ENCODE data around the gene RPL15.
"Not testable (repeated sequence)": the region's sequence is repeated elsewhere in the genome, so short reads cannot be mapped to it uniquely, and the experiment has no call there.

The RPL15 gene

DNA sequence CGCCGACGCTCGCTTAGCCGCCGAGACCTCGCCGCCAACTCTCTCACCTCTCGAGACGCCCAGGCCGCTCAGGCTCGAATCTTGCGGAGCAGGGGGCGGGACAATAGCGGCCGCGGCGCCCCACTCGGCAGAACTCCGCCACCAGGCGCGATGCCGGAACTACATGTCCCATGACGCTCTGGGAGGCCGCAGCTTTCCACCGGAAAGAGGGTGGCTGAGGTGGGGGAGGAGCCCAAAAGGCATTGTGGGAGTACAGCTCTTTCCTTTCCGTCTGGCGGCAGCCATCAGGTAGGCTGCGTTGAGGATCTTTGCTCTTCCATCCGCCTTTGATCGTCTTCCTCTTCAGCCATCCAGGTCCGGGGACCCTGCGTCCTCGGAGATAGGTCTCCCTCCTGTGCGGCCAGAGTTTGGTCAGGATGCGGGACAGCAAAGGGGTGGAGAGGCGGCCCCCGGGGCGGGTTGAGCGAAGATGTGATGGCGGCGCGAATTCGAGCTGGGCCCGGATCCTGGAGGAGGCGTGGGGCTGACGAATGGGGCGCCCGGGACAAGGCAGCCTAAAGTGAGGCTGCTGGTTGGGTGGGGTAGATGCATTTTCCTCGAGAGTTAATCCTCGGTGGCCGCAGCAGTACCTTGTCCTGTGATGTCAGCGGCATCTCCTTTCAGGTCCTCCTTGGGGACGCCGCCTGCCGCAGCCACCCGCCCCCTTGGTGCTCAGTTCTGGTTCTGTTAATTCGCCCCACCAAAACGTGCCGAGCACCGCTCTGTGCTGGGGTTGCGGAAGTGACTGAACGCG is at the start of gene RPL15, which contains the start of gene NKIRAS1:
RPL15 (plus strand) TSS at position 247 of the 793 bp plus-strand sequence. CDS start 728 bp downstream, outside the sequence.
NKIRAS1 (minus strand) TSS at position 105 of the 793 bp plus-strand sequence. CDS start 6,086 bp downstream, outside the sequence.
- DNase-seq: peak; percentile 94

DNA sequence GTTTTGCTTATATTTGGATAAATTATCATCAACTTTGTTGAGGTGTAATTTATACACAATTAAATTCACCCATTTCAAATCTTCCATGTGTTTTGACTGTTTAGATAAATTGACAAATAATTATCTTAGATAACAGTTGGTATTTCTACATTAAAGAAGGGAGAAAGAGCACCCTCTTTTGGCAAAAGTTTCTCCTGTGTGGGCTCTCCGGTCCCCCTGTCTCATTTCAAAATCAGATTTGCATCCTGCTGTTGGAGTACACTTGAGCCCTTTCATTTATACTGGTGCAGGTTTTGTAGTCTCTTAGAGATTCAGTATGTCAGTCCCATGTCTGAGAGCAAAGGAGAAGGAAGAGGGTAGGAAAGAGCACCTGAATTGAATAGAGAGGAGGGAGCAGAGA is 49.5 kb upstream of the RPL15 start:
- DNase-seq: no peak

DNA sequence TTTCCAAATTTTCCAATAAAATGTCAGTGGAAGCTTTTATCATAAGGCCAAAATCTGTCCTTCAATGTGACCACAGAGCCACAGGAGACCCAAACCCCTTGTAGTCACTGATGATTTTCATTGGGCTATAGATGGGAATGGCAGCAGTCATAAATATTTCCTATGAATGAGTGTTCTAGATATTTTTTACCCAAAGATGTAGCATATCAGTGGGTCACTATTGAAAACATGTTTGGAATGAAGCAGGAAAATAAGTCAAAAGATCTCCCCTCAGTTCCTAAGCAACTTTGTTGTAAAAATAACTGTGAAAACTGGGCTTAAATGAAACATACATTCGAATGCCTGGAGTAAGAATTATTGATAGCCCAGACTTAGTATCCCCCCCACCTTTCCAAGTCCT is 49.1 kb upstream of the RPL15 start:
- DNase-seq: no peak

DNA sequence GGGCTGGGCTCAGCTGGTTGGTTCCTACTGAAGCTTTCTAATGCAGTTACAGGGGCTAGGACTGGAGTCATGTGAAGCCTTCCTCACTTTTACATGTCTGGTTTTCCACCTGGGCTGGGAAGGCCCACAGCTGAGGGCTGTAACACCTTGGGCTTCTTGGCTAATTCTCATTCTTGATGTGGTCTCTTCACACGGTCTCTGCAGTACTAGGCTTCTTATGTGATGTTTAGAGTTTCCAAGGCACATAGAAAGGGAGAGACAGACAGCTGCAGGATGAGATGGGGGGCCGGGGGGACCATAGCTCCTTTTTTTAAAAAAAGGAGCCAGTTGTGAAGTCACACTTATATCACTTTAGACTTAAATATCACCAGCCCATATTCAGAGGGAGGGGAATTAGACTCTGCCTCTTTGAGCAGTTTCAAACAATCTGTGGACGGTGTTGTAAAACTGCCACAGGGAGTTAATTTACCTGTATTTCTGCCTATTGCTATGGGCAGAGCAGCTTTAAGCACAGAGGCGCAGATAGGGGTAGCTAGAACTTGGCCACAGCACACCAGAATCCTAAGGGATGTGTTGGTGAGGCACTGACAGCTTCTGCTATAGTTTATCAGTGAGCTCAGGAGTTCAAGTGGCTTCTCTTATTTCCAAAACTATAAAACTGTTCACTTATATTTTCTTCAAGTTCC is 46.8 kb upstream of the RPL15 start:
- no peak for DNase-seq

DNA sequence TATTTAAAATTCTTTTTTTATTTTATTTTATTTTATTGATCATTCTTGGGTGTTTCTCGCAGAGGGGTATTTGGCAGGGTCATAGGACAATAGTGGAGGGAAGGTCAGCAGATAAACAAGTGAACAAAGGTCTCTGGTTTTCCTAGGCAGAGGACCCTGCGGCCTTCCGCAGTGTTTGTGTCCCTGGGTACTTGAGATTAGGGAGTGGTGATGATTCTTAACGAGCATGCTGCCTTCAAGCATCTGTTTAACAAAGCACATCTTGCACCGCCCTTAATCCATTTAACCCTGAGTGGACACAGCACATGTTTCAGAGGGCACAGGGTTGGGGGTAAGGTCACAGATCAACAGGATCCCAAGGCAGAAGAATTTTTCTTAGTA is 46.3 kb upstream of the RPL15 start:
- DNase-seq: not testable (repeated sequence)

DNA sequence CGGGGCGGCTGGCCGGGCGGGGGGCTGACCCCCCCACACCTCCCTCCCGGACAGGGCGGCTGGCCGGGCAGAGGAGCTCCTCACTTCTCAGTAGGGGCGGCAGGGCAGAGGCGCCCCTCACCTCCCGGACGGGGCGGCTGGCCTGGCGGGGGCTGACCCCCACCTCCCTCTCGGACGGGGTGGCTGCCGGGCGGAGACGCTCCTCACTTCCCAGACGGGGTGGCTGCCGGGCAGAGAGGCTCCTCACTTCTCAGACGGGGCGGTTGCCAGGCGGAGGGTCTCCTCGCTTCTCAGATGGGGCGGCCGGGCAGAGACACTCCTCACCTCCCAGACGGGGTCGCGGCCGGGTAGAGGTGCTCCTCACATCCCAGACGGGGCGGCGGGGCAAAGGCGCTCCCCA is 45.6 kb upstream of the RPL15 start:
- not testable (repeated sequence) for DNase-seq

DNA sequence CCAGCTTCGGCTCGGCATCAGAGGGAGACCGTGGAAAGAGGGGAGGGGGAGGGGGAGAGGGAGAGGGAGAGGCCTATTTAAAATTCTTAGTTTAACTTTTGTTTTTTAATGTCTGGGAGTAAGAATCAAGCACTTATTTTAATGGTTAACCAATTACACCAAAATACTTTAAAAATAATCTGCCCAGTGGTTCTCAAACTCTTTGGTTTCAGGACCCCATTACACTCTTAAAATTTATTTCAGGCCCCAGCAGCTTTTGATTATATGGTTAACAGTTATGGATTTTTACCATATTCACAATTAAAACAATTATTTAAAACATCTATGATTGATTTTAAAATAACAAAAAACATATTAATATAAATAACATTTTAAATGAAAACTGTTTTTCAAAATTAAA is 44.6 kb upstream of the RPL15 start:
- DNase-seq: no peak

DNA sequence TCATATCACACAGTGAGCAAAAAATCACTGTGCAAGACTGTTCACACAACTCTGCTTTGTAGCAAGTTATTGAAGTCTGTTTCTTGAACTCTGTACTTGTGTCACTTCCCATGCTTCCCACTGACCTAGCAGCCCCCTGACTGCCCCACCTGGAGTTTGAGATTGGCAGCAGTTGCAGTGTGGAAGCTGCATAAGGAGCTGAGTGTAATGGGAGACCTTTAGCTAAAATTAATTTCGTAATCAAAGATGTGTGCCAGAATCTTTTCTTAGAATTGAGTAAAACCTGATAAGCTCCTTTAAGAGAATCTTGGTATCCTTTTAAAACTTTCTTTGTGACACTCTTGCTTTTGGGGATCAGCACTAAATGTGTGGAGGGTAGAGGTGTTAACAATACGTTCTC is 43.0 kb upstream of the RPL15 start:
- DNase-seq: peak; percentile 34

DNA sequence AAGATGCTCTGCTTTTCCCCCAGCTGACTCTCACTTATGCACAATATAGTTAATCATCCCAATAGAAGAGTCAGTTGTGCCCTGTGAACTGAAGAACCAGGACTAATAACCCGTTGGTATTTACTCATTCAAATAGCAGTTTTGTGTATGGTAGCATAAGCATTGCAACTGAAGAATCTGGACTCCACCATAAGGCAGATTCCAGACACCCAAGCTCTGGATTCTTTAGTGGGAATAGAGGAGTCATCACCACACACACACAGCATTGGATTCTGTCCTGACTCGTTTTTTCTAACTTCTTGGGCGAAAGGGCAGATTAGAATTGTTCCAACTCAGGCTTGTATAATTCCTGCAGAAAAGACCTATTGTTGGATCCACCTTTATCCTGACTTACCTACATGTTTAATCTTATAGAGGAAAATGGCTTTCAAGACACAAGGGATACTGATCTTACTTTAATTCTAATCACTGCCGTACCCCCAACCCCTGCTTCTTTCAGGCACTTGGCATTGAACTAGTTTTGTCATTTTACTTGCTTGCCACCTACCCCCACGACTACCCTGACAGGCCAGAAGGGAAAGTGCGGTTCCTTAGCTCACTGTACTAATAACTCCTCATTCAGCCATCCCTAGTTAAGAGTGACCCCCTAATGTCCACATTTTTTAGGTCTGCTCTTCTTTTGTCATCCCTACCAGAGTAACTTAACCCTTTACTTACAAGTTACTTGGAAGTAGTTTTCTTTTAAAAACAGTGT is 42.4 kb upstream of the RPL15 start:
- DNase-seq: peak; percentile 35

DNA sequence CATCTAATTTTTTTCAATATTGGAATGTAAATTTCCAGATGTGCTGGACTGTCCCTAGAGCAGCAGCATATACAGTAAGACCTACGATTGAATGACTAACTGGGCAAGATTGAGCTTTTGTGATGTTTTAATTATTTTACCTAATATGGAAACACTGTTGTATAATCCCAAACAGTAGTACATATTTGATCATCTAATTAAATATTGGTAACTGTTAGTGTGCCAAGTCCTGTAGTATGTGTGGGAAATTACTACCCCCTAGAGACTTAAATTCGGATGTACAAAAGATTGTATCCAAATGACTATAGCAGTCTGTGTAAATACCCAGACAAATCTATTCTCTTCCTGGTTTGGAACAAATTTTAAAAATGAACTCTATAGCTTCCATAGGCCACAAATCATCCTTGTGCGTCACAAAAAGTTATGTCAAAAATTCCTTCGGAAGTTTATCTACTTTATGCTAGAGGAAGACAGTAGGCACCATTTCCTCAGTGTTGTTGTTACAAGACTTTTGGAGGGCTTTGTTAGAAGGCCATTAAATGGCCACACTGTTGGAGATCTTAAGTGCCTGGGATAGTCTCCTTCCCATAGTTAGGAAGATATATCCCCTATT is 41.7 kb upstream of the RPL15 start:
- DNase-seq: no peak

DNA sequence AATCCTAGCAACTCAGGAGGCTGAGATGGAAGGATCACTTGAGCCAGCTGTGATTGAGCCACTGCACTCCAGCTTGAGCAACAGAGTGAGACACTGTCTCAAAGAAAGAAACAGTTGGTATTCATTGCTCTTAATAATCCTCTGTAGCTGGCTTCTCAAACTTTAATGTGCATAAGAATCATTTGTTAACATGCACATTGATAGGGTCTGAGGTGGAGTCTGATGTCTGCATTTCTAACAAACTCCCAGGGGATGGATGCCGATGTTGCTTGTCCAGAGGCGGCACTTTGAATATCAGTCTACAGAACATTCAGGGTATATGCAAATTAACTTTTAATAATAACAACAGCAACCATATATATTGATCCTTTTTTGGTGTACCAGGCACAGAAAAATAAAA is 40.0 kb upstream of the RPL15 start:
- DNase-seq: no peak

DNA sequence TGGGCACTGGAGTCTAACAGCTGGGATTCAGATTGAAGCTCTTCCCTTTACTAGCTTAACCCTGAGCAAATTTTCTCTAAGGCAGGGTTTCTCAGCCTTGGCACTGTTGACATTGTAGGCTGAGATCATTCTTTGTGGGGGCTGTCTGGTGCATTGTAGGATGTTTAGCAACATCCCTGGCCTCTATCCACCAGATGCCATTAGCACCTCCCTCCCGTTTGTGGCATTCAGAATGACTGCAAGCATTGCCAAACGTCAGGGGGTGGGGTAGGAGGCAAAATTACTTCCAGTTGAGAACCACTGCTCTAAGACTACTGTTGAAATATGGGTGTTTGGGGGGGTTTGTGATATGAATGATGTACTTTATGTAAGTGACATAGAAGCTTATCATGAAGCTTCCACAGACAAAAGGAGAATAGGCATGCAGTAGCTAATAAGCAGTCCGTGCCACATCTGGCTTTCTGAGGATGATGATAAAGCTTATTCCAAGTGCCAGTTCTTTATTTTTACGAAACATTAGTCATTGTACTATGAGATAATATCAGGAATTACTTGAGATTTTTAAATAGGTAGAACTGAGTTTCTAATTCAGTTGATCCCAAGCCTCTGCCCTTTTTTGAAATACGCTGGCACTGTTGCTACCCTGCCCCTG is 39.5 kb upstream of the RPL15 start:
- peak; percentile 92 for DNase-seq

DNA sequence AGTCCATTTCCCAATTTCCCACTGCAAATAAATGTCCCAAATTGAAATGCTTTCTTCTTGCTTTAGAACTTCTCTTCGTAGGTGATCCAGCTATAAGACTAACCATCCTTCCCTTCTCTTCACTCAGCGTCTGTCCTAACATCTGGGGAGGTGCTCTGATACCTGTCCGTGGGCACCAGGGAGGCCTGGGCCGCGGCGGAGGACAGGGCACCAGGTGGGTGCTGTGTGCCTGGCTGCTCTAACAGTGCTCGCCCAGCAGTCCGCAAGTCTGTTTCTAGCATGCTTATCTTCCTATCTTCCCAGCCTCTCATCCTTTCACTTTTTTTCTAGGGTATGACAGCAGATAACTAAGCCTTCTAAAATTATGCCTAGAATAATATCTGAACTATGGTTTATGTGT is 37.4 kb upstream of the RPL15 start:
- DNase-seq: no peak

DNA sequence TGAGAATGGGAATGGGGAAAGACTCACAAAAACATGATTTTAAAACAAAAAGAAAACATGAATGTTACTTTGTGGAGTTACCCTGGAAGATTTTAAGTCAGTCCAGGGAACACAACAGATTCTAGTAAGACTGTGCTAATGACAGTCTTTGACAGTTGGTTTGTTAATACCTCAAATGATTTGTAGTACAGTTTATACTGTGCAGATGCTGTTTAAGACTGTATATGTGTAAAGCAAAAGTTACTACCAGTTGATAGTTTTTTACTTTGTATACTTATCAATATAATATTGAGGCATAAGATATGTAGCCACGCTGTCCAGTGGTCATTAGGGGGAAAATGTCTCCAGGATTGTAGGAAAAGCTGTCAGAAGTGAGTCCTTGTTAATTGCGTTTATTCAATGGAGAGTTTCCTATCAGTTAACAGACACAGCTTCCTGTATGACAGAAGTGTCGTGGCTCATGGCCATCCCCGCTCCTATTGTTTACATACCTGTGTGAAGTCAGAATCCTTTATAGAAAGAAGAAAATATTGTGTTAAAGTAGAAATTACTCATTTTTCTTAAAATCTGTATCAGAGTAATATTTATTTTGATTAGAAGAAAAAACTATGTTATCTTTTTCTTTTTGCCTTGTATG is 36.1 kb upstream of the RPL15 start:
- DNase-seq: no peak

DNA sequence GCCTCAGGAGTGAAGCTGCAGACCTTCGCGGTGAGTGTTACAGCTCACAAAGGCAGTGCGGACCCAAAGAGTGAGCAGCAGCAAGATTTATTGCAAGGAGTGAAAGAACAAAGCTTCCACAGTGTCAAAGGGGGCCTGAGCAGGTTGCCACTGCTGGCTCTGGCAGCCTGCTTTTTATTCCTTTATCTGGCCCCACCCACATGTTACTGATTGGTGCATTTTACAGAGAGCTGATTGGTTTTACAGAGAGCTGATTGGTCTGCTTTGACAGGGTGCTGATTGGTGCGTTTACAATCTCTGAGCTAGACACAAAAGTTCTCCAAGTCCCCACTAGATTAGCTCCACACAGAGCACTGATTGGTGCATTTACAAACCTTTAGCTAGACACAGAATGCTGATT is 34.9 kb upstream of the RPL15 start:
- not testable (repeated sequence) for DNase-seq

DNA sequence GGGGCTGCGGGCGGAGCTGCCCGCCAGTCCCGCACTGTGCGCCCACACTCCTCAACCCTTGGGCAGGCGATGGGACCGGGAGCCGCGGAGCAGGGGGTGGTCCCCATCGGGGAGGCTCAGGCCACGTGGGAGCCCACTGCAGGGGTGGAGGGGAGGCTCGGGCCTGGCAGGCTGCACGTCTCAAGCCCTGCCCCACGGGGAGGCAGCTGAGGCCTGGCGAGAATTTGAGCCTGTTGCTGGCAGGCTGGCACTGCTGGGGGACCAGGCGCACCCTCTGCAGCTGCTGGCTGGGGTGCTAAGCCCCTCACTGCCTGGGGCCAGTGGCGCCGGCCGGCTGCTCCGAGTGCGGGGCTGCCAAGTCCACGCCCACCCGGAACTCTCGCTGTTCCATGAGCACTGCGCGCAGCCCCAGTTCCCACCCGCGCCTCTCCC is 34.4 kb upstream of the RPL15 start:
- DNase-seq: no peak

DNA sequence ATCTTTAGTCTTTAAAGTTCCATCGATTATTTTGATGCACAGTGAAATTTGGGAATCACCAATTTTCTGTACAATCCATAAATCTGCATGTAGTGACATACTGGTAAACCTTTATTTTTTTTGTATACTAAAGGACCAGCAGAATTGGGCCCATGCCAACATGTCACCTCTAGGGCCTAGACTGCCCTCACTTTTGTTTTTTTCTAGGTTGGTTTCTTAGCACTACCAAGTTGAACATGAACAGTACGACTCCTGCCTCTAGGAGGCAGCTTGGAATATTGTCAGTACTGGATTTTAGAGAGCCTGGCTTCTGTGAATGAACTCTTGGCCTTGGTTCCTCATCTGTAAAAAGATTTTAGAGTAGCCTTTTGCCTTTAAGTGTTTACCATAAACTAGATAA is 32.5 kb upstream of the RPL15 start:
- no peak for DNase-seq

DNA sequence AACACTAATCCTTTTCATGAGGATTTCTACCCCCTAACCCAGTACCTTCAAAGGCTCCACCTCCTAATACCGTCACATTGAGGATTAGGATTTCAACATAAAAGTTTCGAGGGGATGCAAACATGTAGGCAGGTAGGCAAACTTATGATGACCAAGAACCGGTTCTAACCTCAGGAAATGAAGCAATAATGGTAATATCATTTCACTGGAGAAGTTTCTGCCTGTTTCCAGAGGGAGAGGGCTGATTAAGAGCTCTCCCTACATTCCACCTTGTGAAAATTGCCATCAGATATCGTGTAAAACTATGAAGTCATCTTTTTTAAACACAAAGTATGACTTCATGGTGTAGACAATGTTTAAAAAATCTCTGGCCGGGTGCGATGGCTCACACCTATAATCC is 31.7 kb upstream of the RPL15 start:
- DNase-seq: peak; percentile 32

DNA sequence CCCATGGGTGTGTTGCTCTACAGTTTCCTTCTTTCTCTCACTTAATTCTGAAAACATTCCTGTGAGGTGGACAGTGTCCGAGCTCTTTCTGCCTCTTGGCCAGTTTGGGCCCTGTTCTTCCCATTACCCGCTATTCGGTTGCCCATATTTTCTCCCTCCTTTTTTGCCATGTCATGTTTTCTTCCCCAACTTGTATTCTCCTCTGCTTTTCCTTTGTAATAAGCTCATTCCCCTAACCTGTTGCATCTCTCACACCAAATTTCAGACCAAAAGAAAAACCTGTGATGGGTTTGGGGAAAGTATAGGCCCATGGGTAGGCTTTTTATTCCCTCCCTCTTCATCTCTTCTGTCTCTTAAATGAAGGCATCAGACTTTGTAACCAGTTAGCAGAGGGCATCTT is 30.6 kb upstream of the RPL15 start:
- DNase-seq: no peak

DNA sequence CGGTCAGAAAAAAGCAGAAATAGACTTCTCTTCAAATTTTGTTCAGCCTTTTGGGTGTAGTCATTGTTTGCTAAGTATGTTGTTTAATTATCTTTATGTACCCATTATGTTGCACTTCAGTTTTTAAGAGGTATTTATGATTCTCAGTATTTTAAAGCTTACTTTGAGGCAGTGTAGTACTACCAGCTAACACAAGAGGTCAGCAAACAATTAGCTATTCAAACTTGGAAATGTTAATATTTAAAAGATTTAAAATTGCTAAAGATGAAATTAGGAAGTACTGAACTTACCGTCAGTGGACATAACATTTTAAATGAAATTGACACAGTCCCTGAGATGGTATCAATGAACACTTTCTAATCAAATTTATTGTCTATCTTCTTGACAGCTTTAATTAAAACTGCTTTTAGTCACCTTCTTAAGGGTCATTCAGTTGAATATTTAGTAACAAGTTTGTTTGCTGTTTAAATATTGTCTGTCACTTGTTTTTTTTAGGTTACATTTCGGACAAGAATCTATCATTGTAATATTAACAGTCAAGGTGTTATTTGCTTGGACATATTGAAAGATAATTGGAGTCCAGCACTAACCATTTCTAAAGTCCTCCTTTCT is 28.2 kb upstream of the RPL15 start:
- no peak for DNase-seq

DNA sequence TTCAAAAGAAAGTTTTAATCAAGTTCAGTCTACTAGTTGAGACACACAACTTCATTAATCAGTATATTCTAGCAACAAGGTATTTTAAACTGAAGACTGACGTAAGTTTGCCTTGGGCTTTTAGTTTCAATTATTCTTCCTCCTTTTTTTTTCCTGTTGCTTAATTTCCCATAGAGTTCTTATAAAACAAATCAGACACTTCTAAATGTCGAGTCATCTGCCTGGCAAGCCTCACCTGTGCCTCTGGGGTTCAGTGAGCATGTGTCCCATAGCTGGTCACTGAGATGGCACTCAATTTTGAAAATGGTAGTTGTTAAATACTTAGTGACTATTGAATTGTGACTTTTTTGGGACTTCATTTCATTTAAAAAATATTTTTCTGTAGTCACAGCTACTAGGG is 27.5 kb upstream of the RPL15 start:
- no peak for DNase-seq

DNA sequence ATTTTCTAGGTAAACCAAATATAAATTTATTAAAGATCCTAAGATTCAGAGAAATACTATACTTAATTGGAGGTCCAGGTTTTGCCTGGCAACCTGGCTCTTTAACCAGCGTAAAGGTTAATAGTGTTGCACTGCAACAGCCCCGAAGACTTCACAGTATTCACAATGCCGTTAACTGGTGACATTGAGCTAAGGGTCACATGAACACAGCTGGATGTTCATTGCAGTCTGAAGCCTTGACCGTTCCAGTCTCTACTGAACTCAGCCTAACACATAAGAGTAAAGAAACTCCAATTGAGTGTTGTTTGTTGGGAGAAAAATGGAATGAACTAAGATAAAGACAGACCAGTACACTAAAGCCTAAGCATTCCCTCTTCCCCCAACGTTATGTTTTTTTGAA is 27.0 kb upstream of the RPL15 start:
- DNase-seq: no peak
